MV-4-11 (cell line): ENCODE measurements around the gene TARP.
"Not testable (repeated sequence)": the region's sequence is repeated elsewhere in the genome, so short reads cannot be mapped to it uniquely, and the experiment has no call there.

Experiments used
- DNase-seq: peaks from one replicate; lab custom pipeline; 2025; lab: John Stamatoyannopoulos, UW

The TARP gene

GRCh38 chr7:38262545-38262944, 10.9 kb downstream of the TARP start:
- no peak for DNase-seq

GRCh38 chr7:38262026-38262425, 11.4 kb downstream of the TARP start:
- DNase-seq, result not testable (repeated sequence)

- not testable (repeated sequence) for DNase-seq
Observed at GRCh38 chr7:38261601-38262000, 11.8 kb downstream of the TARP start.

- not testable (repeated sequence) for DNase-seq
Observed at GRCh38 chr7:38259157-38259556, 14.3 kb downstream of the TARP start.

GRCh38 chr7:38257350-38257677, 16.1 kb downstream of the TARP start:
- no peak for DNase-seq

GRCh38 chr7:38249849-38250248, 23.6 kb downstream of the TARP start:
- DNase-seq, result peak; percentile 80

- no peak for DNase-seq
Observed at GRCh38 chr7:38248069-38248567, 25.3 kb downstream of the TARP start.

GRCh38 chr7:38245409-38245977, 27.9 kb downstream of the TARP start:
- no peak for DNase-seq

- DNase-seq, result no peak
Observed at GRCh38 chr7:38244516-38244915, 28.9 kb downstream of the TARP start.

GRCh38 chr7:38243345-38243744, 30.1 kb downstream of the TARP start:
- peak; percentile 74 for DNase-seq

- no peak for DNase-seq
Observed at GRCh38 chr7:38242814-38243213, 30.6 kb downstream of the TARP start.

- DNase-seq, result no peak
Observed at GRCh38 chr7:38241071-38241470, 32.4 kb downstream of the TARP start.

GRCh38 chr7:38239129-38239528, 34.3 kb downstream of the TARP start:
- DNase-seq, result not testable (repeated sequence)

- DNase-seq, result no peak
Observed at GRCh38 chr7:38235606-38236005, 37.8 kb downstream of the TARP start.

GRCh38 chr7:38234759-38235158, 38.7 kb downstream of the TARP start:
- not testable (repeated sequence) for DNase-seq

- peak; percentile 98 for DNase-seq
Observed at GRCh38 chr7:38232502-38233366, 40.7 kb downstream of the TARP start.

GRCh38 chr7:38229884-38230642, 43.4 kb downstream of the TARP start:
- DNase-seq, result no peak

GRCh38 chr7:38229386-38229785, 44.0 kb downstream of the TARP start:
- DNase-seq, result no peak

- no peak for DNase-seq
Observed at GRCh38 chr7:38224392-38224791, 49.0 kb downstream of the TARP start.

GRCh38 chr7:38223306-38223705, 50.1 kb downstream of the TARP start:
- DNase-seq, result peak; percentile 97

- peak; percentile 40 for DNase-seq
Observed at GRCh38 chr7:38222481-38223096, 50.8 kb downstream of the TARP start.

- peak; percentile 14 for DNase-seq
Observed at GRCh38 chr7:38220452-38220851, 53.0 kb downstream of the TARP start.
